Prostate gland (tissue), 2 donors: ENCODE measurements around the gene EPB41L5.

Experiments used
- POLR2A ChIP-seq: fragments of 450-650 bp; IDR thresholded peaks from one replicate; pipeline ENCODE4 v1.6.1; 2016; ENCODE audit warnings: antibody characterized with exemption, mild to moderate bottlenecking
- POLR2AphosphoS5 ChIP-seq: sonication (generic); formaldehyde crosslinking; IDR thresholded peaks from one replicate; pipeline ENCODE4 v1.6.1; 2017; ENCODE audit warnings: antibody characterized with exemption
- TF ChIP-seq, protein P1 (sequence below), 4 experiments: fragments of 200-600 bp in 2 of 4; fragments of 450-650 bp in 2 of 4; sonication (generic) in 2 of 4; IDR thresholded peaks; 1 replicate in 3 of 4; 2 replicates in 1 of 4; pipeline ENCODE4 v1.5.1; 2016 to 2019; ENCODE audit warnings: antibody characterized with exemption in 4 of 4, mild to moderate bottlenecking in 2 of 4, moderate library complexity in 2 of 4

- TF ChIP-seq, protein P1, sequence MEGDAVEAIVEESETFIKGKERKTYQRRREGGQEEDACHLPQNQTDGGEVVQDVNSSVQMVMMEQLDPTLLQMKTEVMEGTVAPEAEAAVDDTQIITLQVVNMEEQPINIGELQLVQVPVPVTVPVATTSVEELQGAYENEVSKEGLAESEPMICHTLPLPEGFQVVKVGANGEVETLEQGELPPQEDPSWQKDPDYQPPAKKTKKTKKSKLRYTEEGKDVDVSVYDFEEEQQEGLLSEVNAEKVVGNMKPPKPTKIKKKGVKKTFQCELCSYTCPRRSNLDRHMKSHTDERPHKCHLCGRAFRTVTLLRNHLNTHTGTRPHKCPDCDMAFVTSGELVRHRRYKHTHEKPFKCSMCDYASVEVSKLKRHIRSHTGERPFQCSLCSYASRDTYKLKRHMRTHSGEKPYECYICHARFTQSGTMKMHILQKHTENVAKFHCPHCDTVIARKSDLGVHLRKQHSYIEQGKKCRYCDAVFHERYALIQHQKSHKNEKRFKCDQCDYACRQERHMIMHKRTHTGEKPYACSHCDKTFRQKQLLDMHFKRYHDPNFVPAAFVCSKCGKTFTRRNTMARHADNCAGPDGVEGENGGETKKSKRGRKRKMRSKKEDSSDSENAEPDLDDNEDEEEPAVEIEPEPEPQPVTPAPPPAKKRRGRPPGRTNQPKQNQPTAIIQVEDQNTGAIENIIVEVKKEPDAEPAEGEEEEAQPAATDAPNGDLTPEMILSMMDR (IDR thresholded peaks at IDR 0.05): no peak
- TF ChIP-seq POLR2A (no peak), POLR2AphosphoS5 (no peak)
These were observed 19.4 kb downstream of the EPB41L5 start for GRCh38 chr2:120032297-120032696.
